ENCODE data around the gene SCAF11. TPM values are rescaled to one million over a fixed set of nuclear protein-coding genes. Genes with fewer than 3 reads are reported as not detected.
A peak's percentile ranks its signal among the peaks of the same experiment; 100 is the strongest.

SCAF11 gene
- total and polyA plus RNA-seq, 5 donors from 2014 or later: 81.5 to 171 (median 83.9) TPM

DNA sequence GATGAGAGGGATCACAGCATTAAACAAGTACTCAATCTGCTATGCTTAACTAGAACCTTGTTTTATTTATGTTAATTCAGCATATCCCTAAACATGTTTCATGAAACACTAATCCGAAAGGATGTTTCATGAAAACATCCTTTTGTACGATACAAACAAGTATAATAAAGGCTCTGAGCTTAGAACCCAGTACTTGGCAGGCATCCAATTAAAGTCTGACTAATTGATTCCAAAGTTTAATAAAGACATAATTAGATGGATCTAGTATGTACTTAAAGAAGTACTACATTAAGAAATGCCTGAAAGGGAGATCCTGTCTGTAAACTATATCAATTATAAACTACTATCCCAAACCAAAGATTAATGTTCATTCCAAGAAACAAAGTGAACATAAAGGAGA is 51.8 kb downstream of the SCAF11 start:
- Histone ChIP-seq H3K9me3 (ENCODE audit: control insufficient read depth in 2 of 2, low read length in 2 of 2) (no peaks in the 10 kb centered on the region), H3K4me1 (ENCODE audit: control insufficient read depth, insufficient read depth, low read length, poor library complexity, severe bottlenecking) (no peaks in the 10 kb centered on the region), H3K4me3 (ENCODE audit: low read depth, low read length) (no peak overlapping the region), H3K27me3 (ENCODE audit: control insufficient read depth, insufficient read depth, low read length) (no peaks in the 10 kb centered on the region), H3K36me3 (ENCODE audit: control insufficient read depth, insufficient read depth, low read length) (peaks cover 36% of the 10 kb centered on the region), H3K27ac (ENCODE audit: insufficient read depth, low read length, poor library complexity, severe bottlenecking) (no peak overlapping the region)
- no peak overlapping the region for H3K4me3 Mint-ChIP-seq
- H3K27ac Mint-ChIP-seq: no peak overlapping the region
- DNase-seq (no peak), ATAC-seq (ENCODE audit: low read depth in 2 of 2) (no peak)
- H3K27me3 Mint-ChIP-seq: no peaks in the 10 kb centered on the region
- peaks cover 25 to 45% (median 30%) of the 10 kb centered on the region in 4 donors for H3K4me1 Mint-ChIP-seq
- H3K36me3 Mint-ChIP-seq: peaks cover 37% of the 10 kb centered on the region
- peaks cover 0 to 3% (median 0%) of the 10 kb centered on the region in 7 donors for H3K9me3 Mint-ChIP-seq

DNA sequence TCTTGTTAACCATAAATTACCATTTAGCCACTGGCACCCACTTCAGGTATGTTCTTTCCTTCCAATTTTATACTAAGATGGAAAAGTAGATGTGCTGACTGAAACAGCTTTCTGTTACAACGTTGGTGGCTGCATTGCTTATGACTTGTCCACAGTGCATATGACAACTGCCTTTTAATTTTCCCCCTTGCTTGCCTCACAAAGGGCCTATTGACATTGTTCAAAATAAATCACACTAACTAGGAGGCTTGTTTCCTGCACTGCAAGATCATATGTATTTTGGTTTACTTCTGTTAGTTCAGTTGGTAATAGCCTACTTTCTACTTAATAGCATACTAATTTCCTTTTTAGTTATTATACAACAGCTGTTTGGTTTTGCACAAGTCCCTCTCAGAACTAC is 55.4 kb downstream of the SCAF11 start:
- H3K36me3 Mint-ChIP-seq: peaks cover 30% of the 10 kb centered on the region
- no peaks in the 10 kb centered on the region for H3K9me3 Mint-ChIP-seq
- Histone ChIP-seq H3K27me3 (ENCODE audit: control insufficient read depth, insufficient read depth, low read length) (no peaks in the 10 kb centered on the region), H3K36me3 (ENCODE audit: control insufficient read depth, insufficient read depth, low read length) (peaks cover 36% of the 10 kb centered on the region), H3K4me1 (ENCODE audit: control insufficient read depth, insufficient read depth, low read length, poor library complexity, severe bottlenecking) (no peaks in the 10 kb centered on the region), H3K27ac (ENCODE audit: insufficient read depth, low read length, poor library complexity, severe bottlenecking) (no peak overlapping the region), H3K4me3 (ENCODE audit: low read depth, low read length) (no peak overlapping the region), H3K9me3 (ENCODE audit: control insufficient read depth in 2 of 2, low read length in 2 of 2) (no peaks in the 10 kb centered on the region)
- DNase-seq (no peak), ATAC-seq (ENCODE audit: low read depth in 2 of 2) (no peak)
- no peaks in the 10 kb centered on the region for H3K27me3 Mint-ChIP-seq
- no peak overlapping the region for H3K27ac Mint-ChIP-seq
- no peak overlapping the region for H3K4me3 Mint-ChIP-seq
- H3K4me1 Mint-ChIP-seq: peaks cover 19 to 31% (median 25%) of the 10 kb centered on the region in 4 donors

DNA sequence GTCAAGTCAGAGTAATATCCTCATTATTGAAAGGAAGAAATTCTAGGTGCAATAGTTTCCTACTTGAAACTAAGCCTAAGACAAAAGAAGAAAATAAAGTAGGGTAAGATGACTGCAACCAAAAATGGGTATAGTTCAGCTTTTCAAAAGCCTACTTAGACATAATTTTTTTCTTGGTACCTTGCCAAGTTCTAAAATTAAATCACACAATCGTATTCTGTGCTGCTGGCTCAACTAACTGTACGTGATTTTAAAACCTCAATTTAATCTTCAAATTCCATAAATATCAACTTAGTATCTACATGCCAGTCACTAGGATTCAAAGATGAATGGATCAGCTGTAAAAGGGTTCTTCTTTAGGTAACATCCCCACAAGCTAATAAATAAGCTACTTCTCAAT is 56.9 kb downstream of the SCAF11 start:
- no peak overlapping the region for H3K4me3 Mint-ChIP-seq
- Histone ChIP-seq H3K27me3 (ENCODE audit: control insufficient read depth, insufficient read depth, low read length) (no peaks in the 10 kb centered on the region), H3K27ac (ENCODE audit: insufficient read depth, low read length, poor library complexity, severe bottlenecking) (no peak overlapping the region), H3K9me3 (ENCODE audit: control insufficient read depth in 2 of 2, low read length in 2 of 2) (no peaks in the 10 kb centered on the region), H3K4me1 (ENCODE audit: control insufficient read depth, insufficient read depth, low read length, poor library complexity, severe bottlenecking) (no peaks in the 10 kb centered on the region), H3K4me3 (ENCODE audit: low read depth, low read length) (no peak overlapping the region), H3K36me3 (ENCODE audit: control insufficient read depth, insufficient read depth, low read length) (peaks cover 48% of the 10 kb centered on the region)
- no peak overlapping the region for H3K27ac Mint-ChIP-seq
- peaks cover 14 to 29% (median 21%) of the 10 kb centered on the region in 4 donors for H3K4me1 Mint-ChIP-seq
- no peak for ATAC-seq (ENCODE audit: low read depth in 2 of 2)
- no peak for DNase-seq
- no peaks in the 10 kb centered on the region for H3K27me3 Mint-ChIP-seq
- peaks cover 26% of the 10 kb centered on the region for H3K36me3 Mint-ChIP-seq
- H3K9me3 Mint-ChIP-seq: no peaks in the 10 kb centered on the region

DNA sequence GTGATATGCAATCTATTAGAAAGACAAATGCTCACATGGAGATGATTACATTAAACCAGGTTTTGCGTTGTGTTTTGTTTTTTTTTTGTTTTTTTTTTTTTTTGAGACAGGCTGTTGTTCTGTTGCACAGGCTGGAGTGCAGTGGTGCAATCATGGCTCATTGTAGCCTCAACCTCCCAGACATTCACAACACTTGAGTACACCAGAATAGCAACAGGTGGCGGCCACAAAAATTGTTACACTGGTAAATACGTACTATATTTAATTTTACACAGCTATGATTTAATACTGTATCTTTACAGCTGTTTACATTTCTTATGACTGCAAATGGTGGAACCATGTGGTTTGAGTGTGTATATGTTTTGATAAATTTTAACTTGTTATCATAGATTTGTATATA is 60.0 kb downstream of the SCAF11 start:
- H3K27me3 ChIP-seq (ENCODE audit: control insufficient read depth, insufficient read depth, low read length): no peaks in the 10 kb centered on the region
- Mint-ChIP-seq H3K27me3 (no peaks in the 10 kb centered on the region), H3K4me1 (peaks cover 3 to 20% (median 8%) of the 10 kb centered on the region in 4 donors), H3K9me3 (no peaks in the 10 kb centered on the region), H3K4me3 (no peak overlapping the region), H3K27ac (no peak overlapping the region), H3K36me3 (peaks cover 40% of the 10 kb centered on the region)
- ATAC-seq (ENCODE audit: low read depth in 2 of 2) (no peak), DNase-seq (no peak)
- no peaks in the 10 kb centered on the region for H3K9me3 ChIP-seq (ENCODE audit: control insufficient read depth in 2 of 2, low read length in 2 of 2)
- H3K4me1 ChIP-seq (ENCODE audit: control insufficient read depth, insufficient read depth, low read length, poor library complexity, severe bottlenecking): no peaks in the 10 kb centered on the region
- H3K4me3 ChIP-seq (ENCODE audit: low read depth, low read length): no peak overlapping the region
- H3K27ac ChIP-seq (ENCODE audit: insufficient read depth, low read length, poor library complexity, severe bottlenecking): no peak overlapping the region
- H3K36me3 ChIP-seq (ENCODE audit: control insufficient read depth, insufficient read depth, low read length): peaks cover 70% of the 10 kb centered on the region

DNA sequence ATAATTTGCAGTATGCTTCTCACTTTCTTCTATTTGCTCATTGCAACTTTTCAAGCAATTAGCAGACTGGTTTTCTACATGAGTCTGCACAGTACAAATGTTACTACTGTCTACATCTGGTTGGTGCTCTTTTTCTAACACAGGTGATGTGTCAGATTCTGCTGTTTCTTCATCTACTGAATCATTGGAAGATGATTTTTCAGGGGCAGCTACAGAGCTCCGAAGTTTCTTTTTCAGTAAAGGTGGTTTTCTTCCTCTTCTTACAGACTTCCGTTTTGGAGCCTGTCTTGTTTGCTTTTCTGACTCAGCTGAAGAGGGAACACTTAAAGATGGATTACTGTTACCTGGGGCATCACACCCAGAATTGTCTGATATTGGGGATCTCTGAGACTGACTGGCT is 62.1 kb downstream of the SCAF11 start:
- no peak for ATAC-seq (ENCODE audit: low read depth in 2 of 2)
- Histone ChIP-seq H3K4me3 (ENCODE audit: low read depth, low read length) (no peak overlapping the region), H3K9me3 (ENCODE audit: control insufficient read depth in 2 of 2, low read length in 2 of 2) (no peaks in the 10 kb centered on the region), H3K4me1 (ENCODE audit: control insufficient read depth, insufficient read depth, low read length, poor library complexity, severe bottlenecking) (no peaks in the 10 kb centered on the region), H3K27ac (ENCODE audit: insufficient read depth, low read length, poor library complexity, severe bottlenecking) (no peak overlapping the region), H3K27me3 (ENCODE audit: control insufficient read depth, insufficient read depth, low read length) (no peaks in the 10 kb centered on the region), H3K36me3 (ENCODE audit: control insufficient read depth, insufficient read depth, low read length) (peaks cover 89% of the 10 kb centered on the region)
- DNase-seq: no peak
- Mint-ChIP-seq H3K9me3 (no peaks in the 10 kb centered on the region), H3K27me3 (no peaks in the 10 kb centered on the region), H3K4me3 (no peak overlapping the region), H3K27ac (peak overlapping the region in 1 of 3 donors; percentile 34), H3K4me1 (peaks cover 0 to 15% (median 0%) of the 10 kb centered on the region in 4 donors), H3K36me3 (peaks cover 47% of the 10 kb centered on the region)

DNA sequence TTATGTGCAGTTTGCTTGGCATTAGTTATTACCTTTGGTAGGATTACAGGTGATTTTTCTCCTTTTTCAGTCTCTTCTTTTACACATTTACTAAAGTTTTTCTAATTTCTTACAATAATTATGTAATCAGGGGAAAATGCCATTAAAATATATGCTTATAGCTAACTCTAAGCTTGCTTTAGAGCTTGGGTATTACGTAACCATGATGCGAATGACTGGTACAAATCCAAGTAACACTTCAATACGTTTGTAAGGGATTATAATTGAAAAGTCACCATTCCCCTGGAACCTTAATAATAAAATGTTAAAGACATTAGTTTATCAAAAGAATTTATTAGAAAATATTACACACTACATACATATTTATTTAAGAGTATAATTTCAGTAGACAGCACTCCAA is 71.6 kb downstream of the SCAF11 start:
- Mint-ChIP-seq H3K27me3 (no peaks in the 10 kb centered on the region), H3K27ac (no peak overlapping the region), H3K4me1 (peaks cover 0 to 3% (median 0%) of the 10 kb centered on the region in 4 donors), H3K9me3 (peaks cover 0 to 2% (median 0%) of the 10 kb centered on the region in 7 donors), H3K4me3 (no peak overlapping the region), H3K36me3 (peaks cover 15% of the 10 kb centered on the region)
- Histone ChIP-seq H3K9me3 (ENCODE audit: control insufficient read depth in 2 of 2, low read length in 2 of 2) (no peaks in the 10 kb centered on the region), H3K27me3 (ENCODE audit: control insufficient read depth, insufficient read depth, low read length) (no peaks in the 10 kb centered on the region), H3K36me3 (ENCODE audit: control insufficient read depth, insufficient read depth, low read length) (peaks cover 46% of the 10 kb centered on the region), H3K27ac (ENCODE audit: insufficient read depth, low read length, poor library complexity, severe bottlenecking) (no peak overlapping the region), H3K4me3 (ENCODE audit: low read depth, low read length) (no peak overlapping the region), H3K4me1 (ENCODE audit: control insufficient read depth, insufficient read depth, low read length, poor library complexity, severe bottlenecking) (no peaks in the 10 kb centered on the region)
- DNase-seq (no peak), ATAC-seq (ENCODE audit: low read depth in 2 of 2) (no peak)

DNA sequence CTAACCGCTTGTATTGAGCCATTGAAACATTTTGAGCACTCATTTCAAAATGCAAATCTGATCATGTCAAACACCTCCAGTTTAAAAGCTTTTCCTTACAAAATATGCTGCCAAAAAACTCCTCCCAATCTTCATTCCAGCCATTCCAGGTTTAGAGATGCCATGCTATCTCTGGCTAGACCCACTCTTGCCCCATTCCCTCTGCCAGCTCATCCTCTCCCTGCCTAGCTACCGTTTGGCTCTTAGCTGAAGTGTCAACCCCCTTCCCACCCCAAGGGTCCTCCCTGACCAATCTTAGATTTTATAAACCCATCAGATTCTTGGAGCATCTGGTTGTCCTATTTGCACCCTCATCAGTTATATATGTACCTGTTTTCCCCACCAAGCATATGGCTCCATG is 75.0 kb downstream of the SCAF11 start:
- Histone ChIP-seq H3K27me3 (ENCODE audit: control insufficient read depth, insufficient read depth, low read length) (no peaks in the 10 kb centered on the region), H3K4me3 (ENCODE audit: low read depth, low read length) (no peak overlapping the region), H3K4me1 (ENCODE audit: control insufficient read depth, insufficient read depth, low read length, poor library complexity, severe bottlenecking) (no peaks in the 10 kb centered on the region), H3K9me3 (ENCODE audit: control insufficient read depth in 2 of 2, low read length in 2 of 2) (no peaks in the 10 kb centered on the region), H3K27ac (ENCODE audit: insufficient read depth, low read length, poor library complexity, severe bottlenecking) (no peak overlapping the region), H3K36me3 (ENCODE audit: control insufficient read depth, insufficient read depth, low read length) (peaks cover 20% of the 10 kb centered on the region)
- DNase-seq: no peak
- Mint-ChIP-seq H3K27me3 (no peaks in the 10 kb centered on the region), H3K36me3 (no peaks in the 10 kb centered on the region), H3K4me1 (peaks cover 0 to 6% (median 3%) of the 10 kb centered on the region in 4 donors), H3K9me3 (peaks cover 0 to 2% (median 0%) of the 10 kb centered on the region in 7 donors), H3K4me3 (no peak overlapping the region), H3K27ac (peak overlapping the region in 2 of 3 donors; percentile 45 to 50)
- ATAC-seq (ENCODE audit: low read depth in 2 of 2): no peak

DNA sequence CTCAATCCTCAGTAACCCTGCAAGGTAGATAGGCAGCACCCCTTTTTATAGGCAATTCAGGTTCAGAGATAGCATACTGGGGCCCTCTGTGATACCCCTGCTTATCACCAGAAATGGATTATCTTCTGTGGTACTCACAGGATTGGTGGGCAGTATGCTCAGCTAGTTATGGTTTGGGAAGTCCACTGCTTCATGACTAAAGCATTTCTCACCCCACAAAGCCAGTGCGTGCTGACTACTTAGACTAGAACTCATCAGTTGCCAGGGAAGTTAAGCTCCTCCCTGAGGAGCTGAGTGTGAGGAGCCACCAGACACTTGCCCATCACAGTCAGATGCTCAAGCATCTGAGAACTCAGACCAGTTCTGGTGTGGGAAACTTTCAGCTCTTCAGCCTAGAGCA is 76.3 kb downstream of the SCAF11 start:
- DNase-seq (no peak), ATAC-seq (ENCODE audit: low read depth in 2 of 2) (no peak)
- Mint-ChIP-seq H3K27ac (no peak overlapping the region), H3K4me1 (peaks cover 0 to 7% (median 5%) of the 10 kb centered on the region in 4 donors), H3K9me3 (peaks cover 0 to 2% (median 0%) of the 10 kb centered on the region in 7 donors), H3K36me3 (peaks cover 6% of the 10 kb centered on the region), H3K4me3 (no peak overlapping the region), H3K27me3 (no peaks in the 10 kb centered on the region)
- no peak overlapping the region for H3K27ac ChIP-seq (ENCODE audit: insufficient read depth, low read length, poor library complexity, severe bottlenecking)
- H3K4me1 ChIP-seq (ENCODE audit: control insufficient read depth, insufficient read depth, low read length, poor library complexity, severe bottlenecking): no peaks in the 10 kb centered on the region
- no peaks in the 10 kb centered on the region for H3K27me3 ChIP-seq (ENCODE audit: control insufficient read depth, insufficient read depth, low read length)
- no peaks in the 10 kb centered on the region for H3K9me3 ChIP-seq (ENCODE audit: control insufficient read depth in 2 of 2, low read length in 2 of 2)
- peaks cover 10% of the 10 kb centered on the region for H3K36me3 ChIP-seq (ENCODE audit: control insufficient read depth, insufficient read depth, low read length)
- no peak overlapping the region for H3K4me3 ChIP-seq (ENCODE audit: low read depth, low read length)

Data from CD4-positive, CD25-positive, alpha-beta regulatory T cell (primary cell).